ENCODE measurements around the gene PIEZO2. TPM values are rescaled to one million over a fixed set of nuclear protein-coding genes. Genes with fewer than 3 reads are reported as not detected.

The PIEZO2 gene
- total RNA-seq, 1 donor from 2014 or later, result 50.1 TPM

GRCh38 chr18:11110509-11110908 is 38.9 kb downstream of the PIEZO2 start:
- no peak for DNase-seq
- H3K36me3 Mint-ChIP-seq (ENCODE audit: unreplicated experiment), result peaks cover 5% of the 10 kb centered on the region
- H3K4me3 Mint-ChIP-seq (ENCODE audit: unreplicated experiment), result no peak overlapping the region
- H3K27ac Mint-ChIP-seq (ENCODE audit: unreplicated experiment), result no peak overlapping the region
- peaks cover 3% of the 10 kb centered on the region for H3K4me1 Mint-ChIP-seq (ENCODE audit: low read depth, unreplicated experiment)
- peaks cover 2% of the 10 kb centered on the region for H3K9me3 Mint-ChIP-seq (ENCODE audit: unreplicated experiment)
- H3K27me3 Mint-ChIP-seq (ENCODE audit: unreplicated experiment), result peaks cover 4% of the 10 kb centered on the region
- TF ChIP-seq, protein P1, sequence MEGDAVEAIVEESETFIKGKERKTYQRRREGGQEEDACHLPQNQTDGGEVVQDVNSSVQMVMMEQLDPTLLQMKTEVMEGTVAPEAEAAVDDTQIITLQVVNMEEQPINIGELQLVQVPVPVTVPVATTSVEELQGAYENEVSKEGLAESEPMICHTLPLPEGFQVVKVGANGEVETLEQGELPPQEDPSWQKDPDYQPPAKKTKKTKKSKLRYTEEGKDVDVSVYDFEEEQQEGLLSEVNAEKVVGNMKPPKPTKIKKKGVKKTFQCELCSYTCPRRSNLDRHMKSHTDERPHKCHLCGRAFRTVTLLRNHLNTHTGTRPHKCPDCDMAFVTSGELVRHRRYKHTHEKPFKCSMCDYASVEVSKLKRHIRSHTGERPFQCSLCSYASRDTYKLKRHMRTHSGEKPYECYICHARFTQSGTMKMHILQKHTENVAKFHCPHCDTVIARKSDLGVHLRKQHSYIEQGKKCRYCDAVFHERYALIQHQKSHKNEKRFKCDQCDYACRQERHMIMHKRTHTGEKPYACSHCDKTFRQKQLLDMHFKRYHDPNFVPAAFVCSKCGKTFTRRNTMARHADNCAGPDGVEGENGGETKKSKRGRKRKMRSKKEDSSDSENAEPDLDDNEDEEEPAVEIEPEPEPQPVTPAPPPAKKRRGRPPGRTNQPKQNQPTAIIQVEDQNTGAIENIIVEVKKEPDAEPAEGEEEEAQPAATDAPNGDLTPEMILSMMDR (IDR thresholded peaks at IDR 0.05; ENCODE audit: partially characterized antibody, unreplicated experiment), result no peak

- H3K27ac Mint-ChIP-seq (ENCODE audit: unreplicated experiment), result no peak overlapping the region
- peaks cover 3% of the 10 kb centered on the region for H3K4me1 Mint-ChIP-seq (ENCODE audit: low read depth, unreplicated experiment)
- peaks cover 4% of the 10 kb centered on the region for H3K27me3 Mint-ChIP-seq (ENCODE audit: unreplicated experiment)
- H3K4me3 Mint-ChIP-seq (ENCODE audit: unreplicated experiment), result no peak overlapping the region
- DNase-seq, result no peak
- TF ChIP-seq, protein P1 (IDR thresholded peaks at IDR 0.05; ENCODE audit: partially characterized antibody, unreplicated experiment), result no peak
- peaks cover 2% of the 10 kb centered on the region for H3K9me3 Mint-ChIP-seq (ENCODE audit: unreplicated experiment)
- peaks cover 5% of the 10 kb centered on the region for H3K36me3 Mint-ChIP-seq (ENCODE audit: unreplicated experiment)
These were observed 40.4 kb downstream of the PIEZO2 start for GRCh38 chr18:11108947-11109346.

DNA sequence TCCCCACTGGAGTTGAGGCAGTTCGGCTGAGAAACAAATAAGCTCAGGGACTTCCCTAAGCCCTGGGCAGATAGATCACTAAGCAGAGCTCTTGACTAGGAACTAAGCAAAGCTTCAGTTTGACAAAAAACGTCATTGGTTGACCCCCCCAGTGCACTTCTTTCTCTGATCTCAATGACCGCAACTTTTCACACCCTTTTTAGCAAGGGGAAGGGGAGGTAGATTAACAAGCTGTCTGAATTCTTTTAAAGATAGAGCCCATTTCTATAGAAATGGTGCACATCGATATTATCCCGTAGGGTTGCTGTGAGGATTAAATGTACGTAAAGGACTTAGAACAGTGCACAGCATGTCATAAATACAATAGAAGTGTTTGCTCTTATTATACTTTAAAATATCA is 42.5 kb downstream of the PIEZO2 start:
- Mint-ChIP-seq H3K4me3 (ENCODE audit: unreplicated experiment) (no peak overlapping the region), H3K27ac (ENCODE audit: unreplicated experiment) (no peak overlapping the region), H3K27me3 (ENCODE audit: unreplicated experiment) (peaks cover 2% of the 10 kb centered on the region), H3K4me1 (ENCODE audit: low read depth, unreplicated experiment) (peaks cover 3% of the 10 kb centered on the region), H3K36me3 (ENCODE audit: unreplicated experiment) (no peaks in the 10 kb centered on the region), H3K9me3 (ENCODE audit: unreplicated experiment) (peaks cover 3% of the 10 kb centered on the region)
- no peak for DNase-seq
- TF ChIP-seq, protein P1 (IDR thresholded peaks at IDR 0.05; ENCODE audit: partially characterized antibody, unreplicated experiment), result no peak

GRCh38 chr18:11105463-11105862 is 43.9 kb downstream of the PIEZO2 start:
- Mint-ChIP-seq H3K4me1 (ENCODE audit: low read depth, unreplicated experiment) (no peaks in the 10 kb centered on the region), H3K4me3 (ENCODE audit: unreplicated experiment) (no peak overlapping the region), H3K27me3 (ENCODE audit: unreplicated experiment) (peaks cover 2% of the 10 kb centered on the region), H3K27ac (ENCODE audit: unreplicated experiment) (no peak overlapping the region), H3K36me3 (ENCODE audit: unreplicated experiment) (no peaks in the 10 kb centered on the region), H3K9me3 (ENCODE audit: unreplicated experiment) (peaks cover 2% of the 10 kb centered on the region)
- TF ChIP-seq, protein P1 (IDR thresholded peaks at IDR 0.05; ENCODE audit: partially characterized antibody, unreplicated experiment), result no peak
- no peak for DNase-seq

- H3K36me3 Mint-ChIP-seq (ENCODE audit: unreplicated experiment), result no peaks in the 10 kb centered on the region
- no peak for DNase-seq
- H3K27ac Mint-ChIP-seq (ENCODE audit: unreplicated experiment), result peak overlapping the region; percentile 28
- TF ChIP-seq, protein P1 (IDR thresholded peaks at IDR 0.05; ENCODE audit: partially characterized antibody, unreplicated experiment), result no peak
- H3K4me3 Mint-ChIP-seq (ENCODE audit: unreplicated experiment), result no peak overlapping the region
- no peaks in the 10 kb centered on the region for H3K27me3 Mint-ChIP-seq (ENCODE audit: unreplicated experiment)
- no peaks in the 10 kb centered on the region for H3K4me1 Mint-ChIP-seq (ENCODE audit: low read depth, unreplicated experiment)
- H3K9me3 Mint-ChIP-seq (ENCODE audit: unreplicated experiment), result peaks cover 2% of the 10 kb centered on the region
These were observed 45.1 kb downstream of the PIEZO2 start for GRCh38 chr18:11104307-11104706.

All from glutamatergic neuron (in vitro differentiated cells).